Astrocyte (in vitro differentiated cells and primary cell): Measurements from ENCODE around the gene OVOL2.

Experiments
- CTCF ChIP-seq: IDR thresholded peaks from 2 replicates; pipeline ENCODE4 v1.5.1; 2011; ENCODE audit warnings: low read depth, mild to moderate bottlenecking, inconsistent platforms, low read length, moderate library complexity; ENCODE audit not compliant: insufficient read depth
- EZH2 ChIP-seq: IDR thresholded peaks from 2 replicates; pipeline ENCODE4 v1.6.1; 2012; ENCODE audit warnings: mild to moderate bottlenecking, low read length, inconsistent platforms; ENCODE audit not compliant: insufficient read depth

- TF ChIP-seq CTCF (no peak), EZH2 (no peak)
Observed at GRCh38 chr20:17992224-17992637, 65.5 kb downstream of the OVOL2 start.
